Stomach (tissue), 4 donors: ENCODE measurements around the gene AGPAT4.

Experiments
- CTCF ChIP-seq, 7 experiments: fragments of 450-650 bp in 4 of 7; fragments of 200-600 bp in 3 of 7; sonication (generic) in 3 of 7; IDR thresholded peaks; one replicate each; pipeline ENCODE4 v1.5.1; 2016 to 2019; ENCODE audit warnings: antibody characterized with exemption in 7 of 7, control low read depth in 2 of 7, mild to moderate bottlenecking in 1 of 7
- EP300 ChIP-seq: sonication (generic); formaldehyde crosslinking; IDR thresholded peaks from one replicate; pipeline ENCODE4 v1.6.1; 2017; ENCODE audit warnings: antibody characterized with exemption
- POLR2A ChIP-seq, 4 donors: fragments of 450-650 bp; IDR thresholded peaks; one replicate each; pipeline ENCODE4 v1.6.1; 2016; ENCODE audit warnings: antibody characterized with exemption in 4 of 4, control low read depth in 2 of 4, mild to moderate bottlenecking in 1 of 4, moderate library complexity in 1 of 4
- POLR2AphosphoS5 ChIP-seq, 3 donors: sonication (generic); formaldehyde crosslinking; IDR thresholded peaks; one replicate each; pipeline ENCODE4 v1.6.1; 2016; ENCODE audit warnings: antibody characterized with exemption in 3 of 3

GRCh38 chr6:161214722-161215121, 59.1 kb downstream of the AGPAT4 start:
- no peak for TF ChIP-seq POLR2A (IDR thresholded peaks at IDR 0.05)
- TF ChIP-seq CTCF (IDR thresholded peaks at IDR 0.05), result no peak
- no peak for TF ChIP-seq EP300
- no peak for TF ChIP-seq POLR2AphosphoS5 (IDR thresholded peaks at IDR 0.05)
